Activated naive CD8-positive, alpha-beta T cell treated with anti-CD3 and anti-CD28 coated beads for 36 hours (primary cell): Measurements from ENCODE around the gene UCP3. TPM values are rescaled to one million over a fixed set of nuclear protein-coding genes. Genes with fewer than 3 reads are reported as not detected.
A peak's percentile ranks its signal among the peaks of the same experiment; 100 is the strongest.
"Not testable (repeated sequence)": the region's sequence is repeated elsewhere in the genome, so short reads cannot be mapped to it uniquely, and the experiment has no call there.

ENCODE experiments used
- DNase-seq: peaks from one replicate; pipeline ENCODE4 v3.0.0; 2021
- H3K27ac Mint-ChIP-seq: one replicate; pipeline ENCODE4 v1.8.0; 2022; ENCODE audit warnings: mild to moderate bottlenecking, moderate library complexity, mixed read lengths
- H3K27me3 Mint-ChIP-seq: one replicate; pipeline ENCODE4 v1.8.0; 2022; ENCODE audit warnings: mild to moderate bottlenecking, mixed read lengths
- H3K36me3 Mint-ChIP-seq: one replicate; pipeline ENCODE4 v1.8.0; 2021; ENCODE audit warnings: mild to moderate bottlenecking, mixed read lengths
- H3K4me1 Mint-ChIP-seq: one replicate; pipeline ENCODE4 v1.8.0; 2021; ENCODE audit warnings: mixed read lengths
- H3K4me3 Mint-ChIP-seq: one replicate; pipeline ENCODE4 v1.8.0; 2022; ENCODE audit warnings: mild to moderate bottlenecking, moderate library complexity, mixed read lengths
- H3K9me3 Mint-ChIP-seq: one replicate; pipeline ENCODE4 v1.8.0; 2022; ENCODE audit warnings: mixed read lengths
- total RNA-seq, 2 experiments: library from RNA; stranded (reverse); gene quantifications; one replicate each; pipeline ENCODE4 v1.2.3, GENCODE V29; 2021

UCP3 gene
- total RNA-seq, 2 experiments from 2014 or later, result 0.89 to 1.1 TPM

DNA sequence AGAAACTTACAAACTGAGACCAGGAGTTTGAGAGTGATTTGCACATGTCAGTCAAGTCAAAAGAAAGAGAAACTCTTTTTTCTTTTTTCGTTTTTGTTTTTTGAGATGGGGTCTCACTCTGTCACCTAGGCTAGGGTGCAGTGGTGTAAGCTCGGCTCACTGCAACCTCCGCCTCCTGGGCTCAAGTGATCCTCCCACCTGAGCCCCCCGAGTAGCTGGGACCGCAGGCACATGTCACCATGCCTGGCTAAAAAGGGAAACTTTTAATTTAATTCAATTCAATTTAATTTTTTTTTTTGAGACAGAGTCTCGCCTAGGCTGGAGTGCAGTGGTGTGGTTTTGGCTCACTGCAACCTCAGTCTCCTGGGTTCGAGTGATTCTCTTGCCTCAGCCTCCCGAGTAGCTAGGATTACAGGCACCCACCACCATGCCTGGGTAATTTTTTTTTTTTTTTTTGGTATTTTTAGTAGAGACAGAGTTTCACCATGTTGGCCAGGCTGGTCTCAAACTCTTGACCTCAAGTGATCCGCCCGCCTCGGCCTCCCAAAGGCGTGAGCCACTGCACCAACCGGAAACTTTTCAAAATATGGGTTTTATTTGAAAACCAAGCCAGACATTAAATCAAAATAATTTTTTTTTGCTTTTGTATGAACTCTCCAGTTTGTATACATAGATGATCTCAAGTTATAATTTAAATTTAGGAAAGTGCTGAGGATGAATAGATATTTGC is 9.9 kb downstream of the UCP3 start:
- no peak for DNase-seq
- Mint-ChIP-seq H3K4me3 (no peak overlapping the region), H3K9me3 (no peaks in the 10 kb centered on the region), H3K27me3 (no peaks in the 10 kb centered on the region), H3K36me3 (peaks cover 17% of the 10 kb centered on the region), H3K27ac (peak overlapping the region; percentile 31), H3K4me1 (peaks cover 62% of the 10 kb centered on the region)

DNA sequence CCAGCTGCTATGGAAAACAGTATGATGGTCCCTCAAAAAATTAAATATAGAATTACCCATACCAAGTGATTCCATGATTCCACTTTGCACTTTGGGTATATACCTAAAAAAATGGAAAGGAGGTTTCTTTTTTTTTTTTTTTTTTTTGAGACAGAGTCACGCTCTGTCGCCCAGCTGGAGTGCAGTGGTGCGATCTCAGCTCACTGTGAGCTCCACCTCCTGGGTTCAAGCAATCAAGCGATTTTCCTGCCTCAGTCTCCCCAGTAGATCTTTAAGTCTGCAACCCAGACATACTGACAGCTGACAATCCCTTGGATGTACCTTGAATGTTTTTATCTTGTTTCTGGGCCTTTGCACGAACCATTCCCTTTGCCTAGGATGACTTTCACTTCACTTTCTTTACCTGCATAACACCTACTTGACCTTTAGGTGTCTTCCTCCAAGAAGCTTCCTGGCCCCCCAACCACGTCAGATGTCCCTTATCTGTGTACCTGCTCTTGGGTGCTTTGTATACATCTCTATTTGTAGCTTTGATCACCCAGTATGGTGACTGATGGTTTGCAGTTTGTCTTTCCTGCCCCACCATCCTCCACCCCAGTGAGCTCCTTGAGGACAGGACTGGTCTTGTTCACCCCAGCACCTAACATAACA is 11.6 kb downstream of the UCP3 start:
- Mint-ChIP-seq H3K4me1 (peaks cover 63% of the 10 kb centered on the region), H3K27ac (peak overlapping the region; percentile 17), H3K36me3 (peaks cover 8% of the 10 kb centered on the region), H3K4me3 (no peak overlapping the region), H3K9me3 (no peaks in the 10 kb centered on the region), H3K27me3 (no peaks in the 10 kb centered on the region)
- DNase-seq, result no peak

DNA sequence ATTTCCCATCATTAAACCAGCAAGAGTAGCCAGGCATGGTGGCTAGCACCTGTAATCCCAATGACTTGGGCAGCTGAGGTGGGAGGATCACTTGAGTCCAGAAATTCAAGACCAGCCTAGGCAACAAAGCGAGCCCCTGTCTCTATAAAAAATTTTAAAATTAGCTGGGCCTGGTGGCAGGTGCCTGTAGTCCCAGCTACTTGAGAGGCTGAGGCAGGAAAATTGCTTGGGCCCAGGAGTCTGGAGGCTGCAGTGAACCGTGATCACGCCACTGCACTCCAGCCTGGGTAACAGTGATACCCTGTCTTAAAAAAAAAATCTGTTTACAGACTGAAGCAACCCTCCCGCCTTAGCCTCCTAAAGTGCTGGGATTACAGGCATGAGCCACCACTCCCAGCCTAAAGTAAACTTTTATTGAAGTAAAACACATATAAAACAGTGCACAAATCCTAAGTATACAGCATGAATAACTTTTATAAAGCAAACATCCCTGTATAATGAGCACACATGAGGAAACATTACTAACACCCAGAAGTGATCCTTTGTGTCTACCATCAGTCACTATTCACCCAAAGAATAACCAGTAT is 12.6 kb downstream of the UCP3 start:
- peak overlapping the region; percentile 95 for H3K27ac Mint-ChIP-seq
- DNase-seq, result no peak
- H3K9me3 Mint-ChIP-seq, result no peaks in the 10 kb centered on the region
- peak overlapping the region; percentile 75 for H3K4me3 Mint-ChIP-seq
- H3K27me3 Mint-ChIP-seq, result no peaks in the 10 kb centered on the region
- H3K36me3 Mint-ChIP-seq, result peaks cover 7% of the 10 kb centered on the region
- H3K4me1 Mint-ChIP-seq, result peaks cover 73% of the 10 kb centered on the region

DNA sequence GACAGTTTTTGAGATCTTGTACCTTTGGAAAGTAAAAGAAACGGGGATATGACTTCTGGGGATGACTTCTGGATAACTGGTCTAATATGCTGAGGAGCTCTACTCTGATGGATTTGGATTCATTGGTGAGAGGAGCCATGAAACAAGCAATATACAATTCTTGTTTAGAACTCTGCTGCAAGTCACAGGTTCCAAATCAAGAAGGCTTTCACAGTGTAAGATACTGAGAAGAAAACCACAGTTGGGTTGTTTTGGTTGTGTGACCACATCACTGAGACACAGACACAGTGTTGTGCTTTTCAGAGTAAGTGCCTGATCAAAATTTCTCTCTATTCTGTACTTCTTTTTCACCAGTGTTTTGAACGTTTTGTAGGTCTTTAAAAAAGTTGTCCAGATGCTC is 13.2 kb downstream of the UCP3 start:
- Mint-ChIP-seq H3K27me3 (no peaks in the 10 kb centered on the region), H3K36me3 (peaks cover 5% of the 10 kb centered on the region), H3K9me3 (no peaks in the 10 kb centered on the region), H3K4me3 (peak overlapping the region; percentile 75), H3K4me1 (peaks cover 74% of the 10 kb centered on the region), H3K27ac (peak overlapping the region; percentile 95)
- no peak for DNase-seq

DNA sequence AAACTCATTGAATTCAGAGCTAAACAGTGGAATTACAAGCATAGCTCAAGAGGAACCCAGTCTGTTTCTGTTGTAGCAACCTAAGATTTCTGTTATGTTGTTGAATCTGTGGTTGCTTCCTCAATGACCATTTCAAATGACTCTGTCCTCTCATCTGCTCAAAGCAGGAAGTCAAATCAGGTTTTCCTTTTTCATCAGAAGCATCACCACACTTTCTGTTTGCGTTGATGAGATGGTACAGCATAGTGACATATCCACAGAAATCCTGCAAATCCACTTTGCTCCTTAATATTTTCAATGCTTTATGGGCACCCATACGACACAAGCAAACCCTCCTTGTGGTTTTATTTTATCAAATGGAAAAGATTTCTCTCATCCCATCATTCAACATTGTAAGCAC is 13.6 kb downstream of the UCP3 start:
- Mint-ChIP-seq H3K9me3 (no peaks in the 10 kb centered on the region), H3K27ac (peak overlapping the region; percentile 95), H3K36me3 (peaks cover 3% of the 10 kb centered on the region), H3K4me3 (peak overlapping the region; percentile 75), H3K27me3 (no peaks in the 10 kb centered on the region), H3K4me1 (peaks cover 71% of the 10 kb centered on the region)
- no peak for DNase-seq

DNA sequence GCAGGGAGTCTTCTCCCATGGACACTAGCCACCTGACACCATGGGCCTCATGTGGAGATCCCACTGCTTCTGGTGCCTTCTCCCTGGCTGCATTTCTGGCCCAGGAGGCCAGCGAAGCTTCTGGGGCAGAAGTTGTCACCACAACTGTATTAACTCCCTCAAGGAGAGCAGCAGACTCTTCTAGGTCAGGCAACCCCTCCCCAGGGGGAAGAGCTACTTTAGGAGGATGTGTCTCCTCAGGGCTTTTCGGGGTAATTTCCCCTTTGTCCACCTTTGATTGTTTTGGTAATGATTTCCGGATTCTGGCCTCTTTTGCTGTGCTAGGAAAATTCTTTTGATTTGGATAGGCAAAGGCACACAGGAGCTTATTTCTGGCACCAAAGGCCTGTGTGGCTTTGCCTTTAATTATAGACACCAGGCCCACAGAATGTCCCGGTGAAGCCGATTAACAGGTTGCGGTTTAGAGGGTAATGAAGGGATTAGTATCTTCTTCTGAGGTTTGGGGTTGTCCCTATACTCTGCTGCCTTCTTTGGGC is 17.3 kb downstream of the UCP3 start:
- Mint-ChIP-seq H3K27me3 (no peaks in the 10 kb centered on the region), H3K4me3 (no peak overlapping the region), H3K27ac (peak overlapping the region; percentile 58), H3K4me1 (peaks cover 44% of the 10 kb centered on the region), H3K36me3 (no peaks in the 10 kb centered on the region), H3K9me3 (no peaks in the 10 kb centered on the region)
- no peak for DNase-seq

DNA sequence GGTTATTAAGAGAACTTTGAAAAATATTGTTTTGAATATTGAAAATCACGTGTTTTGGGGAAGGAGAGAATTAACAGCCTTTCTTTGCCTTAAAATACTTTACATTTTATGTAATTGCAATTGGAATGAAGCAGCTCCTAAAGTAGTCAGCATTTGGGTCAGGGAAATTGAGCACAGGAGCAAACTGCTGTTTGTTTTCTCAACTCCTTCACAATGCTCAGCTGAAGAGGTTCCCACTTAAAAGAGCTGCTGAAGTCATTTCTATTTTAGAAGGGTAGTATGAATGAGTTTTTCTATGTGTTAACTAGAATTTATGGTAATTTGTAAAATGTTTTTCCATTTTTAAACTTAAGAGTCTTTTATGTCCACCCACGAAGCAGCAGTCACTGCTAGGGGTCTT is 18.2 kb downstream of the UCP3 start:
- H3K4me1 Mint-ChIP-seq, result peaks cover 41% of the 10 kb centered on the region
- H3K27me3 Mint-ChIP-seq, result no peaks in the 10 kb centered on the region
- peak overlapping the region; percentile 23 for H3K27ac Mint-ChIP-seq
- H3K4me3 Mint-ChIP-seq, result no peak overlapping the region
- no peak for DNase-seq
- H3K9me3 Mint-ChIP-seq, result no peaks in the 10 kb centered on the region
- H3K36me3 Mint-ChIP-seq, result no peaks in the 10 kb centered on the region

DNA sequence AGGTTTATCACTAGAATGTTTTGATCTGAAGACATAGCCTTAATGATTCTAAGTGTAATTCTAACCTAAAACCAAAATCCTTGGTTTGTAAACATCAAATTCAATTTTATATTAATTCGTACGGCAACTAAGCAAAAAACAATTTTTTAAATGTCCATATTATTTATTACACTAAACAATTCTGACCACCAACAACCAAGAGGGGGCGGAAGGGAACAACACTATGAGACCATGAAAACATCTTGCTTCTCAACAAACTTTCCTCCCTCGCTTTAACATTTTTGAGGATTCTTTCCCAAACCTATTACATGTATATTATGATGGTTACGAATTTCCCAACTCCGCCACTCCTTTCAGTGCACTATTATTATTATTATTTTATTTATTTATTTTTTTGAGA is 19.7 kb downstream of the UCP3 start:
- Mint-ChIP-seq H3K9me3 (no peaks in the 10 kb centered on the region), H3K4me1 (peaks cover 38% of the 10 kb centered on the region), H3K4me3 (no peak overlapping the region), H3K27ac (no peak overlapping the region), H3K27me3 (no peaks in the 10 kb centered on the region), H3K36me3 (no peaks in the 10 kb centered on the region)
- no peak for DNase-seq

DNA sequence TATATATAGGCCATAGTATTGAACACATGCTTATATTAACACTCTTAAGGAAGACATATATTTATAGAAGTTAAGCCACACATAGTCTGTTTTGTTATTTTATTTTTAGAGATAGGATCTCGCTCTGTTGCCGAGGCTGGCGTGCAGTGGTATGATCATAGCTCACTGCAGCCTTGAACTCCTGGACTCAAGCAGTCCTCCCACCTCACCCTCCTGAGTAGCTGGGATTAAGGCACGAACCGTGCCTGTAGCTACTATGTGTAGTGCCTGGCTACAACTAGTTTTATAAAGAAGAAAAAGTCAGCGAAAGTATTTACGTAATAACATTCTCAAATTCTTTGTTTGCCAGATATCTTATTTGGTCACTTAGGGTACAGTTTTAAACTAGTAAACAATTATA is 20.7 kb downstream of the UCP3 start:
- Mint-ChIP-seq H3K4me3 (no peak overlapping the region), H3K9me3 (no peaks in the 10 kb centered on the region)
- DNase-seq, result no peak

DNA sequence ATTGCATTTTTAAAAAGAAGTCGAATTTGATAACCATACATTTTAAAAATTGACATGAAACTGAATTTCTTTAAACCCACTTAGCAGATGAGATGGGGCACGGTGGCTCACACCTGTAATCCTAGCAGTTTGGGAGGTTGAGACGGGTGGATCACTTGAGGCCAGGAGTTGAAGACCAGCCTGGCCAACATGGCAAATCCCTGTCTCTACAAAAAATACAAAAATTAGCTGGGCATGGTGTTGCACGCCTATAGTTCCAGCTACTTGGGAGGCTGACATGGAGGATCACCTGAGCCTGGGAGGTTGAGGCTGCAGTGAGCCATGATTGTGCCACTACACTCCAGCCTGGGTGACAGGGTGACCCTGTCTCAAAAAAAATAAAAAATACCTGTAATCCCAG is 23.2 kb downstream of the UCP3 start:
- H3K27ac Mint-ChIP-seq, result peak overlapping the region; percentile 69
- H3K36me3 Mint-ChIP-seq, result peaks cover 19% of the 10 kb centered on the region
- not testable (repeated sequence) for H3K9me3 Mint-ChIP-seq, DNase-seq, H3K27me3 Mint-ChIP-seq, H3K4me3 Mint-ChIP-seq
- peaks cover 29% of the 10 kb centered on the region for H3K4me1 Mint-ChIP-seq

More for the DNA sequence above, 20.7 kb downstream of the UCP3 start:
- no peaks in the 10 kb centered on the region for H3K27me3 Mint-ChIP-seq
- no peaks in the 10 kb centered on the region for H3K36me3 Mint-ChIP-seq
- peaks cover 45% of the 10 kb centered on the region for H3K4me1 Mint-ChIP-seq
- H3K27ac Mint-ChIP-seq, result no peak overlapping the region

DNA sequence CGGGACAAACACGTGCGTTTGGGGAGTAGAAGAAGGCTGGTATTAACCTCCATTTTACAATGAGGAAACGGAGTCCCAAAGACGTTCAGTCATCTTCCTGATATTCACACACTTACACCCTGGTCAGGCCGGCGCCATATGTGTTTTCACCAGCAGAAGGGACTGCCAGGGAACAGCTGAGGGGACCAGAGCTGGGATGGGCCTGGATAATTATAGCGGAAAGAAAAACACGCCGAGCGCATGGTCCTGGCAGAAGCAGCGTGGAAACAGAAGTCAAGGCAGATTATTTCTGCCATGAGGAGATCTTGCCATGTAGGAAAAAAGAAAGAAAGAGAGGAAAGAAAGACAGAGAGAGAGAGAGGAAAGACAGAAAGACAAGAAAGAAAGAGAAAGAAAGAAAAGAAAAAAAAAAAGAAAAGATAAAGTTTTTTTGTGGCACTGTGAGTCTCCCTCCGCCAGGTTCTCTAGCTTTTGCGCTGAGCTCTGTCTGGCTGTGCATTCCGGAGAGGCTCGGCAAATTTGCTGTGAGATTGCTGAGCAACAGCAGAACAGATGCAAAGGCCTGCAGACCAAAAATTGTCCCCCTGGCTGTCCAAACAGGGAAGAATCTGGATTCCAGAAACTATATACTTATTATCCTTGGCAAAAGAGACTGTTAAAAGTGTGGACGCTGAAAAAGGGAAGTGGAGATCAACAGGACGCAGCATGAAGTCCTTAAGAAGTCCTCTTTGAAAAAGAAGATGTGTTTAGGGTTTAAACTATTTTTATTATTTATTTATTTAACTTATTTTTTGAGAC is 24.9 kb downstream of the UCP3 start:
- Mint-ChIP-seq H3K36me3 (peaks cover 35% of the 10 kb centered on the region), H3K4me1 (peaks cover 43% of the 10 kb centered on the region), H3K27me3 (no peaks in the 10 kb centered on the region), H3K27ac (peak overlapping the region; percentile 98), H3K9me3 (no peaks in the 10 kb centered on the region), H3K4me3 (peak overlapping the region; percentile 92)
- no peak for DNase-seq

DNA sequence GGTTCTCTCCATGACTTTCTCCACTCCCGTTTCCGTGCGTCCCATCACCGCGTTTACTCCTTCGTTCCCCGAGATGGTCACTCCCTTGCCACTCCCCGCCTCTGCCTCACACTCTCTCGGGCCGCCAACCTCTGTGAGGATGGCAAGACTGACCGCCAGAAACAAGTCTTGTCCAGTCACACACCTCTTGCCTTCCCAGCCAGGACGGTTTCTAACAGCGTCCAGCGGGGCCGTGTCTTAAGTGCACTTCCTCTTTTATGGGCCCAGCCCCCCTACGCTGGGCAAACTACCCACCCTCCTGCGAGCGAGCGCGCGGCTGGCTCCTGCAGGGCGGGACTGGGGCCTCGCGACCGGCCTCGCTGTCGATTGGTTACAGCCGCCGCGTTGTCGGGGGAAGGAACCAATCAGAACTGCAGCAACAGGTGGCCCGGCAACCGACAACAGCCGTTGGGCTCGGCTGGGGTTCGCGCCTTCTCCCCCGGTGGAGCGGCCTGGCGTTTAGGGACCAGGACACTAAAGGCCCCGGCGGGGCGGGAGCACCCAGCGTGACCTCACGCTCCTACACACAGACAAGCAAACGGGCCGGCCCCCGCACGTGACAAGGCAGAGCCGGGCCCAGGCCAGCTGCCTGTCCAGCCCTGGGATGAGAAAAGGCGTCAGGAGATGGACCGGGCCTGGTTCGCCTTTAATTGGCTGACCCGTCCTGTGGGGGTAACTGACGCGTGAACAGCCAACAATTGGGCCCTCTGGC is 25.7 kb downstream of the UCP3 start:
- no peaks in the 10 kb centered on the region for H3K27me3 Mint-ChIP-seq
- H3K36me3 Mint-ChIP-seq, result peaks cover 42% of the 10 kb centered on the region
- no peaks in the 10 kb centered on the region for H3K9me3 Mint-ChIP-seq
- peak overlapping the region; percentile 92 for H3K4me3 Mint-ChIP-seq
- peak; percentile 96 for DNase-seq
- peaks cover 51% of the 10 kb centered on the region for H3K4me1 Mint-ChIP-seq
- H3K27ac Mint-ChIP-seq, result peak overlapping the region; percentile 98

DNA sequence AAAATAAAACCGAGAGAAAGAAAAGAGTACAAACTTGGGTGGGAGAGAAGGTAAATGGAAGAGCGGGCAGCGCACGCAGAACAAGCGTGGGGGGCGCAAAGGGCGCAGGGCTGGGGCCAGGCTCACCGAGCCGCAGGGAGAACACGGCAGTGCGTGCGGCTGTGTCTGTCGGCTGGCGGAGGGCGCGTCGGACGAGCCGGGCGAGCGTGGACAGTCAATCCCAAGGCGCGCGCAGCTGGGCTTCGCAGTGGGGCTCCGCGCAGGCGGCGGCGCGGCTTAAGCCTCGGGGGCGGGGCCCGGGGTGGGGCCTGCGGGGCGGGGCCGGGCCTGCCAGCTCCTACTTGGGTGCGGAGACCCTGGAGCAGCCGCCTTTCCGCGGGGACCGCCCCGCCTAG is 26.3 kb downstream of the UCP3 start, which contains the start of gene UCP2:
UCP2 (minus strand) TSS at position 249 of the 395 bp plus-strand sequence. CDS start 4,465 bp downstream, outside the sequence.
- peaks cover 48% of the 10 kb centered on the region for H3K36me3 Mint-ChIP-seq
- H3K4me1 Mint-ChIP-seq, result peaks cover 54% of the 10 kb centered on the region
- peak within 1 kb of the TSS; percentile 98 for H3K27ac Mint-ChIP-seq
- H3K9me3 Mint-ChIP-seq, result no peaks in the 10 kb centered on the region
- H3K4me3 Mint-ChIP-seq, result peak within 1 kb of the TSS; percentile 92
- no peaks in the 10 kb centered on the region for H3K27me3 Mint-ChIP-seq
- peak; percentile 89 for DNase-seq
